Epithelial cell of esophagus (primary cell): ENCODE measurements around the gene GNL2.

Experiments
- DNase-seq: peaks from one replicate; pipeline ENCODE4 v3.0.0; 2010; ENCODE audit warnings: low read depth
- H3K4me3 ChIP-seq: 2 replicates; pipeline ENCODE4 v1.5.1; 2011; ENCODE audit warnings: mild to moderate bottlenecking, low read length, control low read depth
- CTCF ChIP-seq: IDR thresholded peaks from 2 replicates; pipeline ENCODE4 v1.5.1; 2011; ENCODE audit warnings: low read depth, mild to moderate bottlenecking, low read length, control low read depth, inconsistent platforms; ENCODE audit not compliant: insufficient read depth; ENCODE audit errors: missing control alignments

The GNL2 gene

GRCh38 chr1:37633040-37633937 lies 37.6 kb upstream of the GNL2 start:
- no peak overlapping the region for H3K4me3 ChIP-seq
- no peak for DNase-seq
- no peak for TF ChIP-seq CTCF

GRCh38 chr1:37631036-37631435 lies 35.3 kb upstream of the GNL2 start:
- no peak overlapping the region for H3K4me3 ChIP-seq
- no peak for DNase-seq

GRCh38 chr1:37630426-37631028 lies 34.8 kb upstream of the GNL2 start:
- no peak for TF ChIP-seq CTCF

More at GRCh38 chr1:37631036-37631435, 35.3 kb upstream of the GNL2 start:
- TF ChIP-seq CTCF = no peak

DNA sequence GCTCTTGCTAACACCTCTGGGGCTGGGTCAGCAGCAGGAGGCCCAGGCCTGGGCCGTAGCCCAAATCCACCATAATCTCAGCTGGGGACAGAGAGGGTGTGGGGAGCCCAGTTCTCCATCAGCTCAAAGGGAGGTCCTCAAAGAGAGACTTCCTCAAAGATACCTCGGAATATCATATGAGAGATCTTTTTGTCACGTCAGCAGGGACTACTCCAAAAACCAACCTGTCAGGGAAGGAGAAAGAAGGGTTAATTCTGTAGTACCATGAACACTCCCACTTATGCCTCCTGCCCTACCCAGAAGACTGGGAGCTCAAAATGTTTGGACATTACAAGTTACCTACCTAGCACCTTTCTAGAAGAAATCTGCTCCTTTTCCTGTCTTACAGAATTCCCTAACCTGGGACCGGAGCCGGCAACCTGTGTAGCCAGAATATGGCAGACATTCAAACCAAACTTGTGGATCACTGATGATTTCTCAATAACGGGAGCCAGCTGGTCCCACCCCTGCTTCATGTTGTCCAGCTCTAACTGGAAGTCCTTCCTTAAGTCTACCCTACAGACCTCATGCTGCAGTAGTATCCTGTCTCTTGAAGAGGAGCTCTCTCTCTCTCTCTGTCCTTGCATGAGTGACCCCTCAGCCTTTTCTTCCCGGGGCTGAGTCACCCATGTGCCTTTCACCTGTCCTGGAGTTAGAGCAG lies 34.1 kb upstream of the GNL2 start:
- DNase-seq = no peak
- no peak for TF ChIP-seq CTCF
- H3K4me3 ChIP-seq = no peak overlapping the region

More at GRCh38 chr1:37630426-37631028, 34.8 kb upstream of the GNL2 start:
- H3K4me3 ChIP-seq = no peak overlapping the region
- no peak for DNase-seq

DNA sequence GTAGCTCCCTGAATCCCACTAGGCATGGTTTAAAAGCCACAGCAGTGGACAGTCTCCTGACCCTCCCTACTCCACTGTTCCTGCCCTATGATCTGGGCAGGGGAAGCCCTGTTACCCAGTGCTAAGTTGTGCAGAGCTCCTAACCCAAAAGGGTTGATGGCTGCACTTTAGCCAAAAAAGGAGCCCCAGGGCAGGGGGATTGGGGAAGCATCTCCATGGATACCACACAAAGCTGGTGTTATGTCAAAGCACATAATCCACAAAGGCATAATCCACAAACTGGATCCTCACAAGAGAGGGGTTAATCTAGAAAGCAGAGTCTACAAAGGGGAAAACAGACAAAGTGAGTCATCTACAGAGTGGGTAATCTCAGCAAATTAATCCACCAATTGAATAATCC lies 33.3 kb upstream of the GNL2 start:
- DNase-seq = no peak
- no peak for TF ChIP-seq CTCF
- no peak overlapping the region for H3K4me3 ChIP-seq

DNA sequence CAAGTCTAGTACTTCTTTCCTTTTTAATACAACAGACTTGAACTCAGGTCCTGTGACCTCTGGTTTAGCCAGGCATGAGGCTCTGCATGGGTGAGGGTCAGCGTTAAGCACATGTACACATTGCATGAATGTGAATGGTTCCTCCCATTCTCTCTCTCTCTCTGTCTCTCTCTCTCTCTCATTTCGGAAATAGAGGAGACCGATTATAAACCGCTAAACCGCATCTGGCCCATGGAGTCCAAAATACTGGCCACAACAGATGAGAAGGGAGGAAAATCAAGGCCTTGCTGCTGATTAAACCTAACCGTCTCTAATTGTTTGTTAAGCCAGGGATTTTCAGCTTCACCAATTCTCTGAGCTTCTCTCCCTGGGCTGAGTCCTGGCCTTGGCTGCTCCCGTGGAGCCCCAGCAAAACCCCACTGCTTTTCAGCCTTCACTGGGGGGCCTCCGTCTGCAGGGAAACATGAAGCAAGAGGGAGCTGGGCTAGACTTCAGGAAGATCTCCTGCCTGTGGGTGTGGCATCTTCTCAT lies 32.4 kb upstream of the GNL2 start:
- no peak for TF ChIP-seq CTCF
- no peak overlapping the region for H3K4me3 ChIP-seq
- DNase-seq = no peak
